NCI-H2227 (cell line): ENCODE data around the gene ARHGAP10.
"Not testable (repeated sequence)": the region's sequence is repeated elsewhere in the genome, so short reads cannot be mapped to it uniquely, and the experiment has no call there.

ENCODE experiments used
- DNase-seq: peaks from one replicate; lab custom pipeline; 2025; ENCODE audit not compliant: unreplicated experiment; lab: John Stamatoyannopoulos, UW

ARHGAP10 gene

GRCh38 chr4:147975933-147976928 lies 244.3 kb downstream of the ARHGAP10 start:
- DNase-seq = no peak

- DNase-seq = no peak
These were observed 248.7 kb downstream of the ARHGAP10 start for GRCh38 chr4:147980586-147980985.

- DNase-seq = no peak
These were observed 249.4 kb downstream of the ARHGAP10 start for GRCh38 chr4:147981305-147981704.

GRCh38 chr4:147984065-147984777 lies 252.3 kb downstream of the ARHGAP10 start:
- no peak for DNase-seq

- no peak for DNase-seq
These were observed 252.9 kb downstream of the ARHGAP10 start for GRCh38 chr4:147984778-147985138.

- DNase-seq = no peak
These were observed 253.5 kb downstream of the ARHGAP10 start for GRCh38 chr4:147985376-147985775.

GRCh38 chr4:147987252-147987651 lies 255.4 kb downstream of the ARHGAP10 start:
- no peak for DNase-seq

GRCh38 chr4:147991543-147992283 lies 259.8 kb downstream of the ARHGAP10 start:
- DNase-seq = no peak

- DNase-seq = no peak
These were observed 262.2 kb downstream of the ARHGAP10 start for GRCh38 chr4:147994076-147994475.

- DNase-seq = no peak
These were observed 262.9 kb downstream of the ARHGAP10 start for GRCh38 chr4:147994491-147995385.

GRCh38 chr4:147996859-147997258 lies 265.0 kb downstream of the ARHGAP10 start:
- no peak for DNase-seq

GRCh38 chr4:148000038-148000437 lies 268.1 kb downstream of the ARHGAP10 start:
- not testable (repeated sequence) for DNase-seq

- no peak for DNase-seq
These were observed 272.5 kb downstream of the ARHGAP10 start for GRCh38 chr4:148004228-148004857.

- DNase-seq = no peak
These were observed 274.1 kb downstream of the ARHGAP10 start for GRCh38 chr4:148006001-148006400.

- no peak for DNase-seq
These were observed 275.4 kb downstream of the ARHGAP10 start for GRCh38 chr4:148007314-148007760.

GRCh38 chr4:148007792-148008191 lies 275.9 kb downstream of the ARHGAP10 start:
- no peak for DNase-seq

GRCh38 chr4:148015058-148015457 lies 283.2 kb downstream of the ARHGAP10 start:
- DNase-seq = no peak

- no peak for DNase-seq
These were observed 283.6 kb downstream of the ARHGAP10 start for GRCh38 chr4:148015468-148015867.

GRCh38 chr4:148016063-148016637 lies 284.3 kb downstream of the ARHGAP10 start:
- DNase-seq = no peak
